Transverse colon (tissue), 4 donors: ENCODE data around the gene LTK.

Experiments used
- CTCF ChIP-seq, 5 experiments: fragments of 200-600 bp in 3 of 5; fragments of 450-650 bp in 2 of 5; sonication (generic) in 3 of 5; IDR thresholded peaks; 1 replicate in 2 of 5; 2 replicates in 3 of 5; pipeline ENCODE4 v1.5.1; 2016 to 2017; ENCODE audit warnings: antibody characterized with exemption in 5 of 5, inconsistent platforms in 3 of 5, mild to moderate bottlenecking in 2 of 5, moderate library complexity in 1 of 5
- EP300 ChIP-seq: sonication (generic); formaldehyde crosslinking; IDR thresholded peaks from one replicate; pipeline ENCODE4 v1.6.1; 2017; ENCODE audit warnings: antibody characterized with exemption, low read depth
- POLR2AphosphoS5 ChIP-seq, 3 donors: sonication (generic); formaldehyde crosslinking; IDR thresholded peaks; one replicate each; pipeline ENCODE4 v1.6.1; 2016; ENCODE audit warnings: antibody characterized with exemption in 3 of 3

GRCh38 chr15:41506796-41507341, 6.8 kb downstream of the LTK start:
- TF ChIP-seq CTCF (IDR thresholded peaks at IDR 0.05), result peak in 3 of 5 experiments; percentile 2 to 25 (median 16)
- no peak for TF ChIP-seq EP300
- TF ChIP-seq POLR2AphosphoS5 (IDR thresholded peaks at IDR 0.05), result no peak
